HFFc6 (cell line): ENCODE measurements around the gene EVX2. TPM values are rescaled to one million over a fixed set of nuclear protein-coding genes. Genes with fewer than 3 reads are reported as not detected.

ENCODE experiments used
- DNase-seq: peaks from one replicate; pipeline ENCODE4 v3.0.0-alpha.2; 2018
- H3K27ac Mint-ChIP-seq: 2 replicates; pipeline ENCODE4 v1.8.0; 2020; ENCODE audit warnings: mild to moderate bottlenecking, mixed read lengths
- H3K27me3 Mint-ChIP-seq: 2 replicates; pipeline ENCODE4 v1.8.0; 2021; ENCODE audit warnings: mild to moderate bottlenecking, moderate library complexity, mixed read lengths; ENCODE audit not compliant: insufficient read depth
- H3K36me3 Mint-ChIP-seq: 2 replicates; pipeline ENCODE4 v1.8.0; 2021; ENCODE audit warnings: low read depth, mixed read lengths
- H3K4me1 Mint-ChIP-seq: 2 replicates; pipeline ENCODE4 v1.8.0; 2020; ENCODE audit warnings: low read depth, mixed read lengths
- H3K4me3 Mint-ChIP-seq: 2 replicates; pipeline ENCODE4 v1.8.0; 2020; ENCODE audit warnings: mild to moderate bottlenecking, moderate library complexity, mixed read lengths
- H3K9me3 Mint-ChIP-seq: 2 replicates; pipeline ENCODE4 v1.8.0; 2020; ENCODE audit warnings: mild to moderate bottlenecking, mixed read lengths
- total RNA-seq, 6 experiments: library from RNA; stranded (reverse); fragmentation: NEBNext Ultra II Directional; extraction: Animal tissue kit (Norgen Biotek cat#: 25700); gene quantifications; 2 replicates in 1 of 6; 3 replicates in 5 of 6; pipeline ENCODE4 v1.2.3, GENCODE V29; 2021
- TF ChIP-seq, protein P1 (sequence below): fragments of 200-600 bp; sonication (generic); IDR thresholded peaks from 2 replicates; pipeline ENCODE4 v1.5.0; 2021; ENCODE audit warnings: antibody characterized with exemption, mild to moderate bottlenecking

Gene EVX2
- total RNA-seq, 6 experiments from 2014 or later, result not detected

DNA sequence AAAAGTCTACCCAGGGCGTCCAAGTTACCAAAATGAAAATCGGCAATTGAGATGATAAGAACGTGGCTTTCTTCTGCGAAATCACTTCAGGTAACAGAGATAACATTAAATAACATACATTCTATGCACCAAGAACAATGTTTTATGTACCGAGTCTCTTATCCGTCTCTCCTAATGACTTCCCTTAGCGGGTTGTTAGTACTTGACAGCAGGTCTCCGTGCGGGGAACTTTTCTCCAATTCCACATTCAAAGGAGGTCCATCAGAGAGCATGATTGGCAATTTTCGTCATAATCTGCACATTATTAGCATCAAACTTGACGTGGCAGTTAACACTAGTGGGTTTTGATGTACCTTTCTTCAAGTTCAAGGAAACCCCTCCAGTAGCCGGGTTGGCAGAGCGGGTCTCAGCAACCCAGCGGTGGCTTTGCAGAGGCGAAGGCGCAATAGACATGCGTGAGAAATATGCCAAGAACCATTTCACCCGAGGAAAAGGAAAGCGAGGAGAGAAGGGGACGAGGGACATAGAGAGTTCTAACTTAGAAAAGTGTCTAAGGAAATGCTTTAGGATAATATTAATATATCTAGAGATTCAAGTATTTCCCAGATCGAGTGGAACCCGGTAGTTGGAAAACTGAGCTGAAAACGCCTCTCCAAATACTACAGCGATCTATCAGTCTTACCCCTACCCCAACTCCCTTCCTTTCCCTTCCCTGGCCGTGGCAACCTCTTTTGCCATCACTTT lies 5.0 kb downstream of the EVX2 start:
- TF ChIP-seq, protein P1, sequence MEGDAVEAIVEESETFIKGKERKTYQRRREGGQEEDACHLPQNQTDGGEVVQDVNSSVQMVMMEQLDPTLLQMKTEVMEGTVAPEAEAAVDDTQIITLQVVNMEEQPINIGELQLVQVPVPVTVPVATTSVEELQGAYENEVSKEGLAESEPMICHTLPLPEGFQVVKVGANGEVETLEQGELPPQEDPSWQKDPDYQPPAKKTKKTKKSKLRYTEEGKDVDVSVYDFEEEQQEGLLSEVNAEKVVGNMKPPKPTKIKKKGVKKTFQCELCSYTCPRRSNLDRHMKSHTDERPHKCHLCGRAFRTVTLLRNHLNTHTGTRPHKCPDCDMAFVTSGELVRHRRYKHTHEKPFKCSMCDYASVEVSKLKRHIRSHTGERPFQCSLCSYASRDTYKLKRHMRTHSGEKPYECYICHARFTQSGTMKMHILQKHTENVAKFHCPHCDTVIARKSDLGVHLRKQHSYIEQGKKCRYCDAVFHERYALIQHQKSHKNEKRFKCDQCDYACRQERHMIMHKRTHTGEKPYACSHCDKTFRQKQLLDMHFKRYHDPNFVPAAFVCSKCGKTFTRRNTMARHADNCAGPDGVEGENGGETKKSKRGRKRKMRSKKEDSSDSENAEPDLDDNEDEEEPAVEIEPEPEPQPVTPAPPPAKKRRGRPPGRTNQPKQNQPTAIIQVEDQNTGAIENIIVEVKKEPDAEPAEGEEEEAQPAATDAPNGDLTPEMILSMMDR, result no peak
- Mint-ChIP-seq H3K27me3 (peaks cover 57% of the 10 kb centered on the region), H3K9me3 (peaks cover 25% of the 10 kb centered on the region), H3K36me3 (peaks cover 12% of the 10 kb centered on the region), H3K27ac (no peak overlapping the region), H3K4me3 (peak overlapping the region; percentile 84), H3K4me1 (peaks cover 7% of the 10 kb centered on the region)
- no peak for DNase-seq

DNA sequence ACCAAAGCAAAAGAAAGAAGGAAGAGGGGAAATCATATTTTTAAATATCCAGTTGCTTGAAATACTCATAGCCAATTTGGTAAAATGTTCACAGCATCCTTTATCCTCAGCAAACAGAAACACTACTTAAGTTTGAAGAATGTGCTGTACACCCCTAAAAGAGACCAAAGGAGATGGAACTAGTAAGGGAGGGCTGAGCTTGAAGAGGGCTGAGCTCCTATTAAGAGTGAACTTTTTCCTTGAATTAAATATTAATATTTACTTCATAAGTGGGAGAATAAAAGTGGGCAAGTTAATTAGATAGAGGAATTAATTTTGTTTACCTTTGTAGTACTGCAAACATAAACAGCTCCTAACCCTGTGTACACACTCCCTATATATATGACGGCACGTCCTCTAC lies 7.0 kb downstream of the EVX2 start:
- DNase-seq, result no peak
- TF ChIP-seq, protein P1, result no peak
- Mint-ChIP-seq H3K27ac (no peak overlapping the region), H3K4me3 (no peak overlapping the region), H3K9me3 (peaks cover 10% of the 10 kb centered on the region), H3K36me3 (peaks cover 8% of the 10 kb centered on the region; the same call in 1 of the 2 replicates), H3K4me1 (peaks cover 7% of the 10 kb centered on the region), H3K27me3 (peaks cover 48% of the 10 kb centered on the region)

DNA sequence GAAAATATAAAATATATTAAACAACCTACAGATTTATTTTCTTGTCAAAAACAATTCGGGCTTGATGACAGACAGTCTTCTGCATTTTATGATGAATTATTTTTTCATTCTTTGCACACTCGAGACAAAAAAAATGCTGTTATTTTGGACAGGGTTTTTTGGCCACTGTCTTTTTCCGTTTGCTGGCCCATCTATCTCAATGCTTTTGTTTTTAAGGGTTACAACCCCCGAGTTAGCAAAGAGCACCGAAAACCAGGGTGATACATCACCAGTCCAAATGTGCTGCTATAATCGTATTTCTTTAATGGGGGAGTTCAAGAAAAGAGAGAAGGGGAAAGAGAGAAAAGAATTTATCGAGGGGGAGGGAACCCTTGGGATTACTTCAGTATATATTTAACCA lies 7.7 kb downstream of the EVX2 start:
- Mint-ChIP-seq H3K4me3 (no peak overlapping the region; the same call in 1 of the 2 replicates), H3K27ac (no peak overlapping the region), H3K27me3 (peaks cover 44% of the 10 kb centered on the region), H3K9me3 (peaks cover 3% of the 10 kb centered on the region), H3K36me3 (peaks cover 1% of the 10 kb centered on the region; the same call in 1 of the 2 replicates), H3K4me1 (peaks cover 7% of the 10 kb centered on the region)
- DNase-seq, result no peak
- TF ChIP-seq, protein P1, result no peak

DNA sequence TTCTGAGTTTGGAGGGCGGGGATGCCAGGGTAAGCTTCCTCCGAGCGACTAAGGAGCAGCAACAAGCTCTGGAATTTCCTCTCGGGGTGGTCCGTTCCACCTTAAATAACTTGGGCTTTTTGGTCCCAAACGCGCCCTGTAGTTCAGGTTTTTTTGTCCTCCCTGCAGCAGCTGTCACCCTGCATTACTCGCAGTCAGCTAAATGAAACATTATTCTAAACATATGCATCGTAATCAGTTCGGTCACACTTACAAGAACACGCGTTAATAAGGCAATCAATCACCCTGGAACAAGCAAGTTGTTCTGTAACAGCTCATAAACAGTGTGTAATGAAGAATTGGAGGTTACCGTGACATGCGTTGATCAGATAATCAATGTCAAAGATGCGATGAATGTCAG lies 8.3 kb downstream of the EVX2 start:
- no peaks in the 10 kb centered on the region for H3K36me3 Mint-ChIP-seq
- H3K27me3 Mint-ChIP-seq, result peaks cover 46% of the 10 kb centered on the region
- H3K4me3 Mint-ChIP-seq, result peak overlapping the region; percentile 33; the same call in 1 of the 2 replicates
- H3K27ac Mint-ChIP-seq, result no peak overlapping the region
- no peaks in the 10 kb centered on the region for H3K9me3 Mint-ChIP-seq
- TF ChIP-seq, protein P1, result no peak
- DNase-seq, result no peak
- peaks cover 7% of the 10 kb centered on the region for H3K4me1 Mint-ChIP-seq

DNA sequence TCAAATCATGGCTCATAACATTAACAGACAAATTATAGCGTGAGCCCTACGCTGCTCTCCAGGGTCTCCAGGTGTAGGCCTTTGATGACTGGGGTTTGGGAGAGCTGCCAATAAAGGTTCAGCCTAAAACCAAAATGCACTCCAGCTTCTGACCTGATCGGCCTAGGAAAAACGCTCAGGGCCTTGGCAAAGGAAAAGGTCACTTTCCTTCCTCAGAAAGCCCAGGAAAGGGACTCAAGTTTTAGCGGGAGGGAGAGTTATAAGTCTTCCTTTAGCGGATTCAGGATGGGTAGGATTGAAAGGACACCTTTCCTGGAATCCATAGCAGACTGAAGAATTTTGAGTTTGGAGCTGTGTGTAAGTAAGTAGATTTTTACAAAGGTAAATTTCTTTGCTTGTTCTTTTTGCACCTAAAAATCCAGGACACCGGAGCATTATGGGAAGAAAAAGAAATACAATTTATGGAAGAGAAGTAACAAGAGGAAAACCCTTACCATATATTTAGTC lies 8.8 kb downstream of the EVX2 start:
- no peaks in the 10 kb centered on the region for H3K36me3 Mint-ChIP-seq
- H3K27me3 Mint-ChIP-seq, result peaks cover 48% of the 10 kb centered on the region
- H3K9me3 Mint-ChIP-seq, result no peaks in the 10 kb centered on the region
- peaks cover 7% of the 10 kb centered on the region for H3K4me1 Mint-ChIP-seq
- TF ChIP-seq, protein P1, result no peak
- H3K27ac Mint-ChIP-seq, result no peak overlapping the region
- no peak for DNase-seq
- no peak overlapping the region for H3K4me3 Mint-ChIP-seq
